Kidney (tissue), 14 donors: ENCODE results near the gene GPATCH2. TPM values are rescaled to one million over a fixed set of nuclear protein-coding genes. Genes with fewer than 3 reads are reported as not detected.

Experiments
- DNase-seq, 5 donors: peaks; one replicate each; pipeline ENCODE4 v3.0.0-alpha.2; 2013 to 2020
- FAIRE-seq: peaks from 2 replicates; lab custom pipeline; 2012; peaks lifted over from hg19 to GRCh38; lab: Jason Lieb, UNC
- H3K27ac ChIP-seq, 2 donors: one replicate each; pipeline ENCODE4 v1.7.0; 2013; ENCODE audit warnings: low read depth in 2 of 2, low read length in 2 of 2, inconsistent platforms in 1 of 2
- H3K27me3 ChIP-seq: one replicate; pipeline ENCODE4 v1.7.1; 2013; ENCODE audit warnings: low read length, inconsistent platforms; ENCODE audit not compliant: control insufficient read depth, insufficient read depth
- H3K36me3 ChIP-seq, 3 donors: one replicate each; pipeline versions ENCODE4 v1.7.0 to v1.7.1; 2013; ENCODE audit warnings: low read length in 3 of 3, control low read depth in 1 of 3, inconsistent platforms in 1 of 3; ENCODE audit not compliant: insufficient read depth in 3 of 3, control insufficient read depth in 2 of 3
- H3K4me1 ChIP-seq, 3 donors: one replicate each; pipeline versions ENCODE4 v1.7.0 to v1.7.1; 2013; ENCODE audit warnings: low read length in 3 of 3, inconsistent platforms in 1 of 3, low read depth in 1 of 3; ENCODE audit not compliant: control insufficient read depth in 2 of 3, insufficient read depth in 2 of 3
- H3K4me3 ChIP-seq, 3 donors: one replicate each; pipeline versions ENCODE4 v1.7.0 to v1.8.1; 2013; ENCODE audit warnings: low read length in 3 of 3, control low read depth in 1 of 3, inconsistent platforms in 1 of 3
- H3K9ac ChIP-seq, 3 donors: one replicate each; pipeline versions ENCODE4 v1.7.0 to v1.7.1; 2013; ENCODE audit warnings: low read length in 3 of 3, control low read depth in 1 of 3, inconsistent platforms in 1 of 3
- H3K9me3 ChIP-seq, 3 donors: one replicate each; pipeline versions ENCODE4 v1.7.0 to v1.7.1; 2013; ENCODE audit warnings: low read length in 3 of 3, control low read depth in 1 of 3, inconsistent platforms in 1 of 3; ENCODE audit not compliant: control insufficient read depth in 2 of 3, insufficient read depth in 1 of 3
- CTCF ChIP-seq: IDR thresholded peaks from 3 replicates; pipeline ENCODE4 v1.5.1; 2012; ENCODE audit warnings: mild to moderate bottlenecking, moderate library complexity, borderline replicate concordance; ENCODE audit not compliant: insufficient read depth; ENCODE audit errors: extremely low read depth
- intact Hi-C: fragments of 100-400 bp; cut with DNase I; formaldehyde crosslinking; loops from one replicate; pipeline ENCODE4 v1.11.1; 2022
- polyA plus RNA-seq: library from polyadenylated mRNA; stranded (reverse); fragments of 350-450 nt; fragmentation: Illumina TruSeq; extraction: RNeasy Lipid Tissue Mini Kit (QIAGEN cat#74804); gene quantifications from one replicate; pipeline ENCODE4 v1.2.3, GENCODE V29; 2014; ENCODE audit warnings: low read depth, low replicate concordance; ENCODE audit not compliant: insufficient read depth
- total RNA-seq: library from RNA; stranded (reverse); fragmentation: NEBNext Ultra II Directional; extraction: Animal tissue kit (Norgen Biotek cat#: 25700); gene quantifications from one replicate; pipeline ENCODE4 v1.2.1, GENCODE V29; 2021
- donor health status: control.
- donor health status: control.
- donor health status: control.
- donor health status: control.
- donor health status: control.
- donor health status: DM: yes; HTN: yes; CAD: no.
- donor health status: Normal renal cell carcinoma (clear cell type).

Gene GPATCH2
- total and polyA plus RNA-seq, 2 donors from 2014 or later = 3.9 to 18.7 TPM

- intact Hi-C loops = no loop called here
- Histone ChIP-seq H3K27me3 (no peaks in the 10 kb centered on the region), H3K27ac (no peak overlapping the region), H3K4me1 (peaks cover 0 to 5% (median 0%) of the 10 kb centered on the region in 3 donors), H3K9me3 (no peaks in the 10 kb centered on the region), H3K4me3 (no peak overlapping the region), H3K36me3 (no peaks in the 10 kb centered on the region), H3K9ac (no peak overlapping the region)
- DNase-seq (no peak), FAIRE-seq (no peak)
- no peak for TF ChIP-seq CTCF
Observed at GRCh38 chr1:217534566-217534965, 96.3 kb downstream of the GPATCH2 start.

GRCh38 chr1:217528271-217528670 lies 102.6 kb downstream of the GPATCH2 start:
- no peak overlapping the region for H3K4me3 ChIP-seq
- no peaks in the 10 kb centered on the region for H3K36me3 ChIP-seq
- intact Hi-C loops = no loop called here
- no peaks in the 10 kb centered on the region for H3K27me3 ChIP-seq
- H3K9me3 ChIP-seq = no peaks in the 10 kb centered on the region
- TF ChIP-seq CTCF = no peak
- FAIRE-seq = no peak
- no peak overlapping the region for H3K9ac ChIP-seq
- H3K27ac ChIP-seq = no peak overlapping the region
- DNase-seq = no peak
- no peaks in the 10 kb centered on the region for H3K4me1 ChIP-seq

- FAIRE-seq (no peak), DNase-seq (no peak)
- Histone ChIP-seq H3K4me3 (no peak overlapping the region), H3K27me3 (no peaks in the 10 kb centered on the region), H3K36me3 (no peaks in the 10 kb centered on the region), H3K4me1 (no peaks in the 10 kb centered on the region), H3K9me3 (no peaks in the 10 kb centered on the region), H3K27ac (no peak overlapping the region), H3K9ac (no peak overlapping the region)
- intact Hi-C loops = no loop called here
- TF ChIP-seq CTCF = no peak
Observed at GRCh38 chr1:217527151-217527550, 103.7 kb downstream of the GPATCH2 start.

GRCh38 chr1:217526636-217527035 lies 104.3 kb downstream of the GPATCH2 start:
- DNase-seq (no peak), FAIRE-seq (no peak)
- no peaks in the 10 kb centered on the region for H3K4me1 ChIP-seq
- H3K27me3 ChIP-seq = no peaks in the 10 kb centered on the region
- TF ChIP-seq CTCF = no peak
- H3K9me3 ChIP-seq = no peaks in the 10 kb centered on the region
- no peak overlapping the region for H3K9ac ChIP-seq
- no peak overlapping the region for H3K27ac ChIP-seq
- no peaks in the 10 kb centered on the region for H3K36me3 ChIP-seq
- no peak overlapping the region for H3K4me3 ChIP-seq
- intact Hi-C loops = no loop called here
